ENCODE data around the gene ZNF277. TPM values are rescaled to one million over a fixed set of nuclear protein-coding genes. Genes with fewer than 3 reads are reported as not detected.

The ZNF277 gene
- total and polyA plus RNA-seq, 8 donors, result 13.6 to 25.3 (median 19.6) TPM

DNA sequence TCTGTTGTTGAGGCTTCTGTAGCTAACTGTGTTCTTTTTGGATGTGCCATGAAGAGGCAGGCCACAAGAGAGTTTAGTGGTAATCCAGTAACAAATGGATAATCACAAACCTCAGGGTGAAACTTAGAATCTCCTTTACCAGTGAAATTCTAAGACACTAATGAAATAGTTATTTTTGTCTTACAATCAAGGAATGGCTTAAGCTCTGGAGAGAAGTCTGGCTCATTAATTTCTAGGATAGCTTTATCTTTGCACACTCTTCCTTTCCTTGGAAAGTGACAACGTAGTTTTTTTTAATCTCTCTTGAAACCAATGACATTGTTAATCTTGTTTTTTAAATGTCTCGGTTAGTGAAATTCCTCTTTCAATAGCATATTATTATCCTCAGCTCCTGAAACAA, 150.1 kb downstream of the ZNF277 start:
- H3K9me3 ChIP-seq, result no peaks in the 10 kb centered on the region
- H3K27me3 ChIP-seq, result no peaks in the 10 kb centered on the region
- intact Hi-C loops (cut with DNase I), result no loop called here
- no peak for DNase-seq
- no peak for ATAC-seq
- no peak overlapping the region for H3K27ac ChIP-seq
- H3K4me1 ChIP-seq, result no peaks in the 10 kb centered on the region
- H3K36me3 ChIP-seq, result no peaks in the 10 kb centered on the region
- no peak overlapping the region for H3K4me3 ChIP-seq
- peak; percentile 9 for FAIRE-seq
- WGBS, 2 donors, result 64 to 67% methylated on average over 2 of the region's 2 CpGs
- no peak for TF ChIP-seq CTCF (IDR thresholded peaks at IDR 0.05)

DNA sequence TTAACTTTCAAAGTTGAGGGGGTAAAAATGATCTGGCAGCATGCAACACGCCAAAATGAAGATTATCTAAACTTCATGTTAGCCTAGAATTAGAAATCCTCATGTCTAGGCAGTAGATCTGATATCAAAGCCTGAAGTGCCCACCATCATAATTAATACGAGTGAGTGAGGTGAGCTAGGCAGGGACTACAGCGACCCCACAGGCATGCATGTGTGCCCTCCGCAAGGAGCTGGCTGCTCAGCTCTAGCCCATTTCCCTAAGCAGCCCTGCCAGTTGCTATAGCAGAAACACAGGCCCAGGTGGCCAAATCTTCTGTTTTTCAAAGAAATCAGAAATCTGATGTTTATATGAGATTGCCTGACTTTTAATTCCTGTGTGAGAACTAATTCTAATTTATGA, 150.6 kb downstream of the ZNF277 start:
- no peaks in the 10 kb centered on the region for H3K4me1 ChIP-seq
- WGBS, 2 donors, result 72 to 75% methylated on average over 4 of the region's 4 CpGs
- intact Hi-C loops (cut with DNase I), result no loop called here
- H3K27ac ChIP-seq, result no peak overlapping the region
- H3K27me3 ChIP-seq, result no peaks in the 10 kb centered on the region
- TF ChIP-seq CTCF (IDR thresholded peaks at IDR 0.05), result no peak
- H3K4me3 ChIP-seq, result no peak overlapping the region
- no peaks in the 10 kb centered on the region for H3K36me3 ChIP-seq
- FAIRE-seq (no peak), DNase-seq (no peak), ATAC-seq (no peak)
- H3K9me3 ChIP-seq, result no peaks in the 10 kb centered on the region

GRCh38 chr7:112358513-112358912, 152.0 kb downstream of the ZNF277 start:
- TF ChIP-seq CTCF (IDR thresholded peaks at IDR 0.05), result no peak

GRCh38 chr7:112359086-112359485, 152.6 kb downstream of the ZNF277 start:
- Histone ChIP-seq H3K9me3 (no peaks in the 10 kb centered on the region), H3K4me1 (no peaks in the 10 kb centered on the region), H3K4me3 (no peak overlapping the region), H3K36me3 (no peaks in the 10 kb centered on the region), H3K27me3 (no peaks in the 10 kb centered on the region), H3K27ac (no peak overlapping the region)
- TF ChIP-seq CTCF (IDR thresholded peaks at IDR 0.05), result no peak
- intact Hi-C loops (cut with DNase I), result no loop called here
- DNase-seq (no peak), ATAC-seq (no peak), FAIRE-seq (no peak)

More at GRCh38 chr7:112358513-112358912, 152.0 kb downstream of the ZNF277 start:
- no peak overlapping the region for H3K4me3 ChIP-seq
- no peaks in the 10 kb centered on the region for H3K36me3 ChIP-seq
- DNase-seq (no peak), ATAC-seq (no peak), FAIRE-seq (no peak)
- no peaks in the 10 kb centered on the region for H3K4me1 ChIP-seq
- intact Hi-C loops (cut with DNase I), result no loop called here
- no peaks in the 10 kb centered on the region for H3K9me3 ChIP-seq
- H3K27ac ChIP-seq, result no peak overlapping the region
- H3K27me3 ChIP-seq, result no peaks in the 10 kb centered on the region

- Histone ChIP-seq H3K27me3 (no peaks in the 10 kb centered on the region), H3K4me1 (no peaks in the 10 kb centered on the region), H3K36me3 (no peaks in the 10 kb centered on the region), H3K27ac (no peak overlapping the region), H3K4me3 (no peak overlapping the region), H3K9me3 (no peaks in the 10 kb centered on the region)
- DNase-seq, result no peak
- 76 to 83% methylated on average over 8 of the region's 8 CpGs for WGBS, 2 donors
- intact Hi-C loops (cut with DNase I), result no loop called here
- no peak for ATAC-seq
- FAIRE-seq, result no peak
- TF ChIP-seq CTCF (IDR thresholded peaks at IDR 0.05), result no peak
These were observed 154.2 kb downstream of the ZNF277 start for GRCh38 chr7:112360681-112361080.
